Progenitor cell of endocrine pancreas (in vitro differentiated cells): Measurements from ENCODE around the gene PRMT1. TPM values are rescaled to one million over a fixed set of nuclear protein-coding genes. Genes with fewer than 3 reads are reported as not detected.

Experiments
- DNase-seq: peaks from one replicate; pipeline ENCODE4 v3.0.0; 2021; ENCODE audit warnings: low spot score; ENCODE audit not compliant: unreplicated experiment
- H3K27ac Mint-ChIP-seq: 2 replicates; pipeline ENCODE4 v1.8.0; 2021; ENCODE audit warnings: mild to moderate bottlenecking, moderate library complexity, mixed read lengths
- H3K27me3 Mint-ChIP-seq: 2 replicates; pipeline ENCODE4 v1.8.0; 2021; ENCODE audit warnings: mixed read lengths
- H3K36me3 Mint-ChIP-seq: 2 replicates; pipeline ENCODE4 v1.8.0; 2022; ENCODE audit warnings: mixed read lengths; ENCODE audit not compliant: insufficient read depth
- H3K4me1 Mint-ChIP-seq: 2 replicates; pipeline ENCODE4 v1.8.0; 2021; ENCODE audit warnings: low read depth, mixed read lengths
- H3K4me3 Mint-ChIP-seq: 2 replicates; pipeline ENCODE4 v1.8.0; 2021; ENCODE audit warnings: low read depth, mild to moderate bottlenecking, moderate library complexity, mixed read lengths
- H3K9me3 Mint-ChIP-seq: 2 replicates; pipeline ENCODE4 v1.8.0; 2021; ENCODE audit warnings: low read depth, mixed read lengths
- total RNA-seq: library from RNA; stranded (reverse); gene quantifications from 2 replicates; pipeline ENCODE4 v1.2.1, GENCODE V29; 2021
- TF ChIP-seq, protein P1 (sequence below): fragments of 200-600 bp; sonication (generic); IDR thresholded peaks from one replicate; pipeline ENCODE4 v1.5.0; 2021; ENCODE audit warnings: antibody characterized with exemption, mild to moderate bottlenecking; ENCODE audit not compliant: unreplicated experiment

Gene PRMT1
- total RNA-seq, 1 donor from 2014 or later, result 306 TPM

- DNase-seq, result peak; percentile 98
- H3K4me1 Mint-ChIP-seq, result peaks cover 41% of the 10 kb centered on the region
- H3K9me3 Mint-ChIP-seq, result no peaks in the 10 kb centered on the region
- peak within 1 kb of the TSS; percentile 98 for H3K4me3 Mint-ChIP-seq
- H3K27me3 Mint-ChIP-seq, result peaks cover 30% of the 10 kb centered on the region
- TF ChIP-seq, protein P1, sequence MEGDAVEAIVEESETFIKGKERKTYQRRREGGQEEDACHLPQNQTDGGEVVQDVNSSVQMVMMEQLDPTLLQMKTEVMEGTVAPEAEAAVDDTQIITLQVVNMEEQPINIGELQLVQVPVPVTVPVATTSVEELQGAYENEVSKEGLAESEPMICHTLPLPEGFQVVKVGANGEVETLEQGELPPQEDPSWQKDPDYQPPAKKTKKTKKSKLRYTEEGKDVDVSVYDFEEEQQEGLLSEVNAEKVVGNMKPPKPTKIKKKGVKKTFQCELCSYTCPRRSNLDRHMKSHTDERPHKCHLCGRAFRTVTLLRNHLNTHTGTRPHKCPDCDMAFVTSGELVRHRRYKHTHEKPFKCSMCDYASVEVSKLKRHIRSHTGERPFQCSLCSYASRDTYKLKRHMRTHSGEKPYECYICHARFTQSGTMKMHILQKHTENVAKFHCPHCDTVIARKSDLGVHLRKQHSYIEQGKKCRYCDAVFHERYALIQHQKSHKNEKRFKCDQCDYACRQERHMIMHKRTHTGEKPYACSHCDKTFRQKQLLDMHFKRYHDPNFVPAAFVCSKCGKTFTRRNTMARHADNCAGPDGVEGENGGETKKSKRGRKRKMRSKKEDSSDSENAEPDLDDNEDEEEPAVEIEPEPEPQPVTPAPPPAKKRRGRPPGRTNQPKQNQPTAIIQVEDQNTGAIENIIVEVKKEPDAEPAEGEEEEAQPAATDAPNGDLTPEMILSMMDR, result no peak
- peaks cover 1% of the 10 kb centered on the region for H3K36me3 Mint-ChIP-seq
- peak within 1 kb of the TSS; percentile 100 for H3K27ac Mint-ChIP-seq
Observed at GRCh38 chr19:49640113-49640898, 36.8 kb upstream of the PRMT1 start, which contains the start of gene RRAS. TSS of gene RRAS (minus strand) at chr19:49640143. CDS start at chr19:49640098, 45 bp downstream.

- Mint-ChIP-seq H3K27ac (peak within 1 kb of the TSS; percentile 100), H3K4me1 (peaks cover 38% of the 10 kb centered on the region), H3K36me3 (peaks cover 4% of the 10 kb centered on the region), H3K27me3 (peaks cover 20% of the 10 kb centered on the region), H3K9me3 (no peaks in the 10 kb centered on the region), H3K4me3 (peak within 1 kb of the TSS; percentile 98)
- TF ChIP-seq, protein P1, result no peak
- peak; percentile 99 for DNase-seq
Observed at GRCh38 chr19:49641688-49642491, 35.2 kb upstream of the PRMT1 start, which contains the start of gene SCAF1. TSS of gene SCAF1 (plus strand) at chr19:49642209. CDS start at chr19:49645027, 2,818 bp downstream.

- peak overlapping the region; percentile 98 for H3K27ac Mint-ChIP-seq
- peaks cover 5% of the 10 kb centered on the region for H3K36me3 Mint-ChIP-seq
- DNase-seq, result no peak
- TF ChIP-seq, protein P1, result no peak
- H3K4me3 Mint-ChIP-seq, result peak overlapping the region; percentile 98
- H3K27me3 Mint-ChIP-seq, result peaks cover 18% of the 10 kb centered on the region
- H3K4me1 Mint-ChIP-seq, result peaks cover 38% of the 10 kb centered on the region
- no peaks in the 10 kb centered on the region for H3K9me3 Mint-ChIP-seq
Observed at GRCh38 chr19:49642492-49643035, 34.5 kb upstream of the PRMT1 start.

GRCh38 chr19:49643466-49643865 lies 33.6 kb upstream of the PRMT1 start:
- Mint-ChIP-seq H3K27me3 (peaks cover 12% of the 10 kb centered on the region), H3K27ac (peak overlapping the region; percentile 40), H3K4me3 (peak overlapping the region; percentile 98), H3K9me3 (no peaks in the 10 kb centered on the region), H3K36me3 (peaks cover 5% of the 10 kb centered on the region), H3K4me1 (peaks cover 34% of the 10 kb centered on the region)
- TF ChIP-seq, protein P1, result no peak
- DNase-seq, result no peak

GRCh38 chr19:49645592-49645991 lies 31.5 kb upstream of the PRMT1 start:
- peak overlapping the region; percentile 16 for H3K27ac Mint-ChIP-seq
- no peak for DNase-seq
- no peak overlapping the region for H3K4me3 Mint-ChIP-seq
- TF ChIP-seq, protein P1, result no peak
- H3K36me3 Mint-ChIP-seq, result peaks cover 5% of the 10 kb centered on the region
- H3K4me1 Mint-ChIP-seq, result peaks cover 24% of the 10 kb centered on the region
- no peaks in the 10 kb centered on the region for H3K9me3 Mint-ChIP-seq
- no peaks in the 10 kb centered on the region for H3K27me3 Mint-ChIP-seq
